Epithelial cell of esophagus (primary cell): ENCODE results near the gene ARHGAP10.

Experiments
- DNase-seq: peaks from one replicate; pipeline ENCODE4 v3.0.0; 2010; ENCODE audit warnings: low read depth
- H3K4me3 ChIP-seq: 2 replicates; pipeline ENCODE4 v1.5.1; 2011; ENCODE audit warnings: mild to moderate bottlenecking, low read length, control low read depth
- TF ChIP-seq, protein P1 (sequence below): IDR thresholded peaks from 2 replicates; pipeline ENCODE4 v1.5.1; 2011; ENCODE audit warnings: low read depth, mild to moderate bottlenecking, low read length, control low read depth, inconsistent platforms; ENCODE audit not compliant: insufficient read depth; ENCODE audit errors: missing control alignments

Gene ARHGAP10

DNA sequence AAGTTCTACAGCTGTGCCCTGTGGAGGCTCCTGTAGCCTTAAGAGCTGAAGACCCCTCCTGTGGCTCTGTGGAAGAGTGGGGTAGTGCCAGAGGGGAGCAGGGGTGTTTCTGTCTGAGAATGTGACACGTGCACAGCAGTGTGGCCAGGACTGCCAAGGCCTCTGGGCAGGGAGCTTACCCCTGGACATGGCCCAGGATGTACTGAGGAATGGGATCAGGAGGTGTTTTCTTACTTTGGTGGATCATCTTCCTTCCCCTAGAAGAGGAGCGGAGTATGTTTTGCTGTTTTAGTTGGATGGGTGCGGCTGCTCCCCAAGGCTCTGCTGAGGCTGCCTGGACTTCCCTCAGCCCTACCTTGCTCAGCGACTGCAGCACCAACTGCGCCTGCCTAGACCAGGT lies 342.6 kb downstream of the ARHGAP10 start:
- TF ChIP-seq, protein P1, sequence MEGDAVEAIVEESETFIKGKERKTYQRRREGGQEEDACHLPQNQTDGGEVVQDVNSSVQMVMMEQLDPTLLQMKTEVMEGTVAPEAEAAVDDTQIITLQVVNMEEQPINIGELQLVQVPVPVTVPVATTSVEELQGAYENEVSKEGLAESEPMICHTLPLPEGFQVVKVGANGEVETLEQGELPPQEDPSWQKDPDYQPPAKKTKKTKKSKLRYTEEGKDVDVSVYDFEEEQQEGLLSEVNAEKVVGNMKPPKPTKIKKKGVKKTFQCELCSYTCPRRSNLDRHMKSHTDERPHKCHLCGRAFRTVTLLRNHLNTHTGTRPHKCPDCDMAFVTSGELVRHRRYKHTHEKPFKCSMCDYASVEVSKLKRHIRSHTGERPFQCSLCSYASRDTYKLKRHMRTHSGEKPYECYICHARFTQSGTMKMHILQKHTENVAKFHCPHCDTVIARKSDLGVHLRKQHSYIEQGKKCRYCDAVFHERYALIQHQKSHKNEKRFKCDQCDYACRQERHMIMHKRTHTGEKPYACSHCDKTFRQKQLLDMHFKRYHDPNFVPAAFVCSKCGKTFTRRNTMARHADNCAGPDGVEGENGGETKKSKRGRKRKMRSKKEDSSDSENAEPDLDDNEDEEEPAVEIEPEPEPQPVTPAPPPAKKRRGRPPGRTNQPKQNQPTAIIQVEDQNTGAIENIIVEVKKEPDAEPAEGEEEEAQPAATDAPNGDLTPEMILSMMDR: no peak
- H3K4me3 ChIP-seq: no peak overlapping the region
- no peak for DNase-seq

DNA sequence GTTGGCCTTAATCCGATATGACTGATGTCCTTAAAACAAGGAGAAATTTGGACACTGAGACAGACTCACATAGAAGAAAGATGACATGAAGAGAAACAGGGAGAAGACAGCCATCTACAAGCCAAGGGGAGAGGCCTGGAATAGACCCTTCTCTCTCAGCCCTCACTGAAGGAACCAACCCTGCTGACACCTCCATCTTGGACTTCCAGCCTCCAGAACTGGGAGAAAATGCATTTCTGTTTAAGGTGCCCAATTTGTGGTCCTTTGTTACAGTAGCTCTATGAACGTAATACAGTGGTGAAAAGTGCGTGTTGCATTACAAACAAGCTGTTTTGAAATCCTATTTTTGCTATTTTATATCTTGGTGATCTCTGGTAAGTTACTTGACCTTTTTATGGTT lies 343.6 kb downstream of the ARHGAP10 start:
- TF ChIP-seq, protein P1: no peak
- DNase-seq: no peak
- H3K4me3 ChIP-seq: no peak overlapping the region

DNA sequence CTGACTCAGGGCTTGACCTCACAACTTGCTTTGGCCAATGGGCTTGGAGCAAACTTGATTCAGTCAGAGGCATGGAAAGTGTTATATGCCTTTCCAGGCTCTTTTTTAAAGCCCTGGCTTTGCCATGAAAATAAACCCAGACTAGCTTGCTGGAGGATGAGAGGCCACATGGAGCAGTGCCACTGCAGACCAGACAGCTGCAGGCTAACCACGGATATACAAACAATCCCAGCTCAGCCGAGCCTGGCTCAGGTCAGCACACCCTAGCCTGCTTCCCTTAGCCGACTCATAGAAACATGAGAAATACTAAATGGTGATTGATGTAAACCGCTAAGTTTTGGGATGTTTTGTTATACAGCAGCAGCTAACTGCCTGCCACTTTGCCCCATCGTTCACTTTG lies 345.1 kb downstream of the ARHGAP10 start:
- no peak for DNase-seq
- TF ChIP-seq, protein P1: no peak
- no peak overlapping the region for H3K4me3 ChIP-seq

DNA sequence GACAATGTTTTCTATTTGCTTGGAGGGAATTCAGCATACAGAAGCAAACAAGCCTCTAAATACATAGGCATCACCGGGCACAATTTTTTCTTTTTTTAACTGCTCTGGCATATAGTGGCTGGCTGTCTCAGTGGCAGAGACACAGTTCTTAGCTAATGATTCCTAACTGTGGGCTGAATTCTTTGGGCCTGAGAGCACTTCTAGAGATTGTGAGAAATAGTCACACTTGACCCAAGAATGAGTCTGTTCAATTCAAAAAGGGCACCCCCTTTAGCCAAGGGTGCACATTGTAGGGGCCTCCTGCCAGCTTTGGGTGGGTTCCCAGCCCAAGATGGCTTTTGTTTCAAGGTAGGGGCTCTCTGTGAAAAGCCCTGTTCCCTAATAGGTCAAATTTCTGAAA lies 345.7 kb downstream of the ARHGAP10 start:
- no peak for DNase-seq
- TF ChIP-seq, protein P1: no peak
- H3K4me3 ChIP-seq: no peak overlapping the region

DNA sequence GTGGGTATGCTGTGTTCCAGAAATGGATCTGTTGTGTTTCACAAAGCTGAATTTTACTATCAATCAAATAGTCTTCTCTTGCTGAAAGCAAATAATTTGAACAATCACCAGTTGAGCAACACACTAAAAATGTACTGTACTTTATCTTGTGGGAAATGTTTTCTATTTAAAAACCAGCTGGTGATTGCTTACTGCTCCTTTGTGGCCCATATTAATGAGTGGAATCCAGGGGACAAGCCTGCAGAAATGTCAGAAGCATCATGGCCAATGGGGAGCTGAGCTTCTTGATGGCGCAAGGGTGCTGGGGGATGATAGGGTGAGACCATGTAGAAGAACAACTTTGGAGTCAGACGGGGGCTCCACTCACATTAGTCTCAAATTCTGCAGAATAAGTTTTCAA lies 346.2 kb downstream of the ARHGAP10 start:
- TF ChIP-seq, protein P1: no peak
- no peak for DNase-seq
- H3K4me3 ChIP-seq: no peak overlapping the region

DNA sequence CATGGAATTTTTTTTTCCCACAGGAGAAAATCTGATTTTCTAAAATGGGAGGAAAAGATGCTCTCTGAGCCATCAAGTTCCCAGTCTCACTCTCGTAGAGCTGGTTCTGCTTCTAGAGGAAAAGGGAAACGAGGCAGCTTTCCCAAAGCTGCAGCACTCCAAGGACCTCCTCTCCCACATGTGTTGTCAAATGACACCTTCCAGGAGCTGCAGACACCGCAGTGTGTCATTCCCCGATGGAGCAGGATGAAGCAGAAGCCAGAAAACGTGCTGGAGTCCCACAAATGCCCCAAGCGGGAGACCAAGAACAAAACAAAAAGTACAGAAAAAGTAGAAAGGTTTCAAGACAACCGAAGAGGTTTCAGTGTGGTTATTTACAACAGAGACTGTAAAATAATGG lies 348.1 kb downstream of the ARHGAP10 start:
- TF ChIP-seq, protein P1: no peak
- no peak for DNase-seq
- H3K4me3 ChIP-seq: no peak overlapping the region

DNA sequence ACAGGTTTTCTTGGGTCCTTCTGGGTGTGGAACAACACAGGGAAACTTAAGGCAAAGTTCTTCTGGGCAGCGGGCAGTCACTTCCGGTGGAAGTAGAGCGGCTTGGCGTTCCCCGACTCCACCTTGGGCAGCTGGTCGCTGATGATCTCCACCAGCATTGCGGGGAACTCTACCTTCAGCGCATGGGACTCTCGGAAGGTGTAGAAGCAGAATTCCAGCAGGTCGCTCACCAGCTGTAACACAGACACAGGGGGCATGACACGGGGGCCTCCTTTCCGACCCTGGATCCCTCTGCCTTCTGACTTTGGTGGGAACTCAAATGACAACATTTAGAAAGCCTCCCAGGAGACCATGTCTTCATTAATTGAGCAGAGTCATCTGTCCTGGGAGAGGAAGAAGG lies 349.4 kb downstream of the ARHGAP10 start:
- DNase-seq: no peak
- no peak overlapping the region for H3K4me3 ChIP-seq
- TF ChIP-seq, protein P1: no peak
